Jurkat, Clone E6-1 (cell line): ENCODE measurements around the gene MIDN.

Experiments
- DNase-seq: peaks from one replicate; pipeline ENCODE4 v3.0.0-alpha.2; 2011; ENCODE audit warnings: low read depth, low spot score
- H3K4me3 ChIP-seq: 2 replicates; pipeline ENCODE4 v1.5.1; 2011; ENCODE audit warnings: mild to moderate bottlenecking, low read length, control low read depth, moderate library complexity

Gene MIDN

GRCh38 chr19:1230783-1231489 is 17.4 kb upstream of the MIDN start:
- H3K4me3 ChIP-seq: no peak overlapping the region

GRCh38 chr19:1231729-1232637 is 16.4 kb upstream of the MIDN start:
- no peak for DNase-seq
- no peak overlapping the region for H3K4me3 ChIP-seq

More at GRCh38 chr19:1230783-1231489, 17.4 kb upstream of the MIDN start:
- DNase-seq: no peak

- DNase-seq: no peak
- no peak overlapping the region for H3K4me3 ChIP-seq
Measured at GRCh38 chr19:1232652-1233072, 15.7 kb upstream of the MIDN start.

- no peak for DNase-seq
Measured at GRCh38 chr19:1233115-1233667, 15.2 kb upstream of the MIDN start.

GRCh38 chr19:1234051-1234954 is 14.1 kb upstream of the MIDN start:
- no peak for DNase-seq

More at GRCh38 chr19:1233115-1233667, 15.2 kb upstream of the MIDN start:
- H3K4me3 ChIP-seq: no peak overlapping the region

GRCh38 chr19:1234955-1235380 is 13.4 kb upstream of the MIDN start:
- DNase-seq: no peak
- no peak overlapping the region for H3K4me3 ChIP-seq

More at GRCh38 chr19:1234051-1234954, 14.1 kb upstream of the MIDN start:
- H3K4me3 ChIP-seq: no peak overlapping the region

GRCh38 chr19:1235625-1236538 is 12.5 kb upstream of the MIDN start:
- DNase-seq: no peak
- H3K4me3 ChIP-seq: no peak overlapping the region

- peak overlapping the region; percentile 60 for H3K4me3 ChIP-seq
- no peak for DNase-seq
Measured at GRCh38 chr19:1236576-1236975, 11.8 kb upstream of the MIDN start.

GRCh38 chr19:1237027-1237659 is 11.2 kb upstream of the MIDN start:
- DNase-seq: no peak
- H3K4me3 ChIP-seq: peak overlapping the region; percentile 60

- peak within 1 kb of the TSS; percentile 60 for H3K4me3 ChIP-seq
- no peak for DNase-seq
Measured at GRCh38 chr19:1237754-1238368, 10.5 kb upstream of the MIDN start, which contains the start of gene CBARP. CBARP (minus strand) TSS chr19:1238005; CDS start chr19:1236100, 1,905 bp downstream.

GRCh38 chr19:1238369-1239303 is 9.7 kb upstream of the MIDN start:
- H3K4me3 ChIP-seq: peak overlapping the region; percentile 34
- DNase-seq: no peak

- H3K4me3 ChIP-seq: peak overlapping the region; percentile 66
- no peak for DNase-seq
Measured at GRCh38 chr19:1239420-1239795, 9.0 kb upstream of the MIDN start.

- peak overlapping the region; percentile 76 for H3K4me3 ChIP-seq
- DNase-seq: peak; percentile 84
Measured at GRCh38 chr19:1239796-1240737, 8.3 kb upstream of the MIDN start.

- peak overlapping the region; percentile 76 for H3K4me3 ChIP-seq
- DNase-seq: no peak
Measured at GRCh38 chr19:1240925-1241324, 7.5 kb upstream of the MIDN start.
